Erythroblast (primary cell): ENCODE measurements around the gene ZSWIM7.

Experiments used
- GATA1 ChIP-seq: IDR thresholded peaks from 2 replicates; pipeline ENCODE4 v1.6.1; 2011; ENCODE audit warnings: low read depth, mild to moderate bottlenecking, control low read depth, low read length, moderate library complexity
- POLR2A ChIP-seq: IDR thresholded peaks from 2 replicates; pipeline ENCODE4 v1.6.1; 2011; ENCODE audit warnings: mild to moderate bottlenecking, low read length

DNA sequence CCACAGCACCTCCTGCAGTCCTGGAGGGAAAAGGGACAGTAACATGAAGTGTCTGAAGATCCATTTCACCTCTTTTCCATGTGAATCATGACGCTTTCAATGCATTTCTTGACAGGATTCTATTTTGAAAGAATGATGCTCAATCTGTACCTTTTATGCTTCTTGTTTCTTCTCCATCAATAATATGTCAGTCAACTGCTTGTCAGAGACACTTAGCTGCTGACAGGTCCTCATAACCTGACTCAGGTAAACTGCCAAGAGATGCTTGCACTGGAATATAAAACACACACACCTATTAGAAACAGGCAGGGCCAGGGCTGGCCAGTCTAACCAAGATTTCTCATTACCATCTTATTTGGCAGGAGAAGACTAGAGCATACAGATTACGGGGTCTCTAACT is 21.6 kb downstream of the ZSWIM7 start:
- TF ChIP-seq POLR2A (no peak), GATA1 (no peak)
